HG02884 (cell line): ENCODE results near the gene EIF3D.
"Not testable (repeated sequence)": the region's sequence is repeated elsewhere in the genome, so short reads cannot be mapped to it uniquely, and the experiment has no call there.

Source experiments
- ATAC-seq: cut with Tn5 transposase; IDR thresholded peaks from one replicate; pipeline ENCODE4 v1.9.1; 2021; ENCODE audit warnings: mild to moderate bottlenecking, moderate library complexity; ENCODE audit not compliant: unreplicated experiment

Gene EIF3D

DNA sequence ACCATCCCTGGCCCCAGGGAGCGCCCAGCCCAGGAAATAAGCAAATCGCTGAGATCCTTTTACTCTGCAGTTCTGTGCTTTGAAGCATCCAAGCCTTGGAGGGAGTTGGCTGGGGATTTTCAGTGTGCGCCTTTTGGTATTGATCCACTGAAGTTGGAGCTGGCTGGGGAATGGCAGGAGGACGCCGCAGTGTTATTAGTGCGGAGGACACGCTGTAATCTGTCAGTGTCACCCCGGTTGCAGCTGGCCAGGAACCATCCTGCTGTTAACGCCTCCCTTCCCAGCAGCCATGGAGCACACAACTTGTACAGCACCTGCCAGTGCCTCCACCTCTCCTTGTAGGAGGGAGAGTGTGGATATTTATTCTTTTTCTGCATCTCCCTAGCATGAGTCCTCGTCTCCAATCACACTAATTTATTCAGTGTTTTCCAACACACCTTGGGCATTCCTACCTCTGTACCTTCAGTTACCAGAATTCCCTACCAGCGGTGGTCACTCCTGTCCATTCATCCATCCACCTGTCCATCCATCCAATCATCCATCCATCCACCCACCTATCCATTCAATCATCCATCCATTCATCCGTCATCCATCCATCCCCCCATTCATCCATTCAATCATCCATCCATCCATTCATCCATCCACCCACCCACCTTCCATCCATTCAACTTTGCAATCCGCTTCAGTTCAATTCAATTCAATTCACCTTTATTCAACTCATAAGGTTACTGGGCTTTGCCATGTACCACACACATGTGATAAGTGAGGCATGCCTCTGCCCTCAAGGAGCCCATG lies 21.9 kb upstream of the EIF3D start:
- no peak for ATAC-seq

DNA sequence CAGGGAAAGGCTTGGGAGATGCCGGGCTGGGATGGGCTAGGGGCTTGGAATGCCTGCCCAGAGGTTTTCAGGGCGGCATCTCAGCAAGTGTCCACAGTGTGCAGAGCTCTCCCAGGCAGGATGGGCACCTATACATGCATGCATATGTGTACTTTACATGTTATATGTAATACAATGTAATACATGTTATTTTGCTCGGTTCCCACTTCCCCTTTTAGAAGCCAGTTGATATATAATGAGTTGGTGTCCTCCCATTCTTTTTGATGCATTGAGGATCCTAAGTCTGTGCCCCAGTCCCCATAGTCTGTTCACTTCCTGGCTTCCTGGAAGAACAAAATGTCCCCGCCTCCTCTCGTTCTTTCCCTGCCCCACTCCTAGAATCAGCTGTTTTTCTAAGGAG lies 20.1 kb upstream of the EIF3D start:
- ATAC-seq, result no peak

DNA sequence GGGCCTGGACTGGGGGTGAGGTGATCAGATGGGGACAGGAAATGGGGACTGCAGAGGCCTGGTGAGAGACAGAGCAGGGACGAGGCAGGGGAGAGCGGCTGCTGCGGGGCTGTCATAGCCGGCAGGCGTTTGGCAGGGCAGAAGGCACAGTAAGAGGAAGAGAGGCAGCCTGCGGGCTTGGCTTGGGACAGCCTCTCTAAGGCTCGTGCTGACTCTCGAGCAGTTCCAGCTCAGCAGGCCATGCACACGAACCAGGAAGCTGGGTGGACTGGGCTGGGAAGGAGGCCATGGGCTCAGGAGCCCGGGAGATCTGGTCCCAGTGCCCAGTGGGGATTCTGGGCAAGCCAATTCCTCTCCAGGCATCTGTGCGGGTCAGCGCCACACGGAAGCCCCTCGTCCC lies 19.6 kb upstream of the EIF3D start:
- ATAC-seq, result no peak

DNA sequence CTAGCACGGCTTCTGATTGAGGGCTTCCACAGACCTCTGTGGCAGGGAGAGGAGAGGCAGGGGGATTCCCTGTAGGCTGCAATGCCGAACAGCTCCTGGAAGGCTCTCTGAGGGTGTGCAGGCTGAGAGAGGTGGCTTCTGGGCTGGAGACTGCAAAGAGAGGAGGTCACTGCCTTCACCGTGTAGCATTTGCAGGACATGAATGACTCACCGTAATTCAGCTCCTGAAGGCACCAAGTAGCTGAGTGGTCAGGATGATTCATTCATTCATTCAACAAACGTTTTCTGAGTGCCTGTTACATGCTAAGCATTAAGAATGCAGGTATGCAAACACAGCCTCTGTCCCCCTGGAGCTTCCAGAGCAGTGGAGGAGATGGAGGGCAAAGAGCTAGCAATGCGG lies 18.0 kb upstream of the EIF3D start:
- ATAC-seq, result no peak

DNA sequence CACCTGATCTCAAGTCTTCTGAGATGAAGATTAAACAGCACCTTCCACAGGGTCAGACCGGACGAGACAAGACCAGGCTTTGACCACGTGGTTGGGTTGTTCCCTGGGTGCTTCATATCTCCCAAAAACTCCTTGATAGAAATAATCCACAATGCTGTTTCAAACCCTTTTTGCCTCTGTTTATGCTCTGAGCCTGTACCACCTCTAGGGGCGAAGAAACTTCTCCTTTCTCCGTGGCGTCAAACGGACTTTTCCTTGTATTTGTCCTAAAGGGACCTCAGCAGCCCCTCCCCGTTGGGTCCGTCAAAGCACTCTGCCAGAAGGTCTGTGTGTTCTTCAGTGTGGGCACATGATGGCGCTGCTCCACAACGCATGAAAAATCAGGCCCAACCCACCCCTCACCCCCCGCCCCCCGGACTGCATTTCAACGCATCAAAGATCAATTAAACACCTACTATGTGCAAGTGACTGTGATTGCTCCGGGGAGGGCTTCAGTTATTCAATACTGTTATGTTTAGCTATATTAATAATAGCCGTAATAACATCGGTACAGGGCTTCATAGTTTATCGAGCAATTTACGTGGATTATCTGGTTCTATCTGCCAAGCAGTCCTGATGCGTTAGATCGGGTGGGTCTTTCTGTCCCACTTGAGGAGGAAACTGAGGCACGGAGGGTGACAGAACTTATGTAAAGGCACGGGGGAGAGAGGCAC lies 17.3 kb upstream of the EIF3D start:
- ATAC-seq, result no peak

DNA sequence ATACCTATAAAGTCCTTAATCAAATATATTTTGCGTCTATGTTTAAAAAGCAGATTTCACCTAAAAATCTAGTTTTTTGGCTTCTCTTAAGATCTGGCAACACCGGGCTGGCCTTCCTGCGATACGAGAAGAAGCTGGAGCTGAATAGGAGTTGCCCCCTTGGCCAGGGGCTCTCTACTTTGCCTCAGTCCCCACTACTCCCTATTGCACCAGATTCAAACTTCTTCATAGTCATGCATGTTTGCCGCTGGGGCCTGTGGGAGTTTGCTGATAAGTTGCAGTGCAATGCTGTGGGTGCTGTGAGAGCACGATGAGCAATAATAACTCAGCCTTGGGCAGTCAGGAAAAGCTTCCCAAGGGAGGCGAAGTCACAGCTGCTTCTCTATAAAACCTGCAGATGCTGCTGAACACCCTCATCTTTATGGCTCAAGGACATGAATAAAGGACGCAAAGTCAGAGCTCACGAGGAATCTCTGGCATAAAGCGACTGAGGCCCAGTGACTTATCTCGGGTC lies 15.2 kb upstream of the EIF3D start:
- no peak for ATAC-seq

DNA sequence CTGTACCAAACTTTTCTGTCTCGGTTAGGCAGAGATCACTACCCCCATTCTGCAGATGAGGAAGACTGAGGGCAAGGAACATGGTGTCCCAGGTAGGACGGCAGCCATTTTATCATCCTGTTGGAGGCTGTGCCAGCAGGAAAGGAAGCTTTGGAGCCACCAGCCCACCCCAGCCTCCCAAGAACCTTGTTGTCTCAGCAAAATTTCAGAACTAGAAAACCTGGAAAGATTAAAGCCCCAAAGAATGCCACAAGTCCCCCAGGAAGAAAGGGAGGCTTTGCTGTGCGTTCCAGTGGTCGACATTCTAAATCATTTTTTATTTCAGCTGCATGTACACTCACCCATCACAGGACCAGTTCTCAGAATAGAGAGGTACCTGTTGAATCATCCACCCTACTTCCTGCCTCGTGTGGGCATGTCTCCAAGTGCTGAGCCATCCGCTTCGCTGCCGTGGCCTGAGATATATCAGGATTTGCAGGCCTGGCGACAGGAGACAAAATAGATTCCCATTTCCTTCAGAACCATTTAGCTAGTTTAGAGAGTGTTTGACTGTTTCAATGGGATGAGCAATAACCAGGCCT lies 13.0 kb upstream of the EIF3D start:
- ATAC-seq, result no peak

DNA sequence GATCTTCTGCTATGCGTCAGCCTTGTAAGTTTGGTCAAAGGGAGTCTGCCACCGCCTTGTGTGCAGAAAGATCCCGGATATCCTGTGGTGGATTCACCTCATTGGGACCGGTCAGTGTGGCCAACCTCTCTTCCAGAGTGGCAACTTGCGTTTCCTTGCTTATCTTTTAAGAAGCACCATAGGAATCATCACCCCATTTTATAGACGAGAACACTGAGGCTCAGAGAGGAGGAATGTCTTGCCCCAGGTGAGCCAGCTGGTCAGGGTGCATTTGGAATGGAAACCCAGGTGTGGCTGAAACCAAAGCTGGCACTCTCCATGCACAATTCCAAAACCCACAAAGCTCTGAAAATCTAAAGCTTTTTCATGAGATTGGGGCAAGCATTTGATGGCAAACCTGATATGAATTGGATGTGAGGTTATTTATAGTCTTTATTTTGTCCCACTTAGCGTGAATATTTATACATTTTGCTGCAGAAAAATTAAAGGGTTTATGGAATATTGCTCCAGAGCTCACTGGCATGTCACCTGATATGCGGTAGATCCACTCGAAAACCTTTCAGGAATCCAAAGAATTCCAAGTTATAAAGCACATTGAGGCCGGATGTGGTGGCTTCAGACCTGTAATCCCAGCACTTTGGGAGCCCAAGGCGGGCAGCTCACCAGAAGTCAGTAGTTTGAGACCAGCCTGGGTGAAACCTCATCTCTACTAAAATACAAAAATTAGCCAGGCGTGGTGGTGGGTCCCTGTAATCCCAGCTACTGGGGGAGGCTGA lies 12.1 kb upstream of the EIF3D start:
- ATAC-seq, result no peak

DNA sequence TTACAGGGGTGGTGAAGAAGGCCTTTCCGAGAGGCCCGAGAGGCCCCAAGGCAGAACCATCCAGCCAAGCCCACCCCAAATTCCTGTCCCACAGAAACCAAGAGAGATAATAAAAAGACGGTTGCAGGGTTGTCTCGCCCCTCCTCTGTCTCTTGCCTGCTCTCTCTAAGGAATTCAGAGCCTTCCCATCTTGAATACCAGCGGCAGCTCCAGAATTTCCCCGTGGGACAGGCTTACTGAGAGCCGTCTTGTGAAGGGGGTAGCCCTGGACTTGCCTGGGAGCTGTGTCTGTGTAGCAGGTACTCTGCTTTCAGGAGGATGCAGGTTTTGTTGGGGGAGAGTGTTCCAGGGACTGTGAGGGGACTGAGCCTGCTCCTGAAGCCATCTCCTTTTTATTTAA lies 9.6 kb upstream of the EIF3D start:
- no peak for ATAC-seq

DNA sequence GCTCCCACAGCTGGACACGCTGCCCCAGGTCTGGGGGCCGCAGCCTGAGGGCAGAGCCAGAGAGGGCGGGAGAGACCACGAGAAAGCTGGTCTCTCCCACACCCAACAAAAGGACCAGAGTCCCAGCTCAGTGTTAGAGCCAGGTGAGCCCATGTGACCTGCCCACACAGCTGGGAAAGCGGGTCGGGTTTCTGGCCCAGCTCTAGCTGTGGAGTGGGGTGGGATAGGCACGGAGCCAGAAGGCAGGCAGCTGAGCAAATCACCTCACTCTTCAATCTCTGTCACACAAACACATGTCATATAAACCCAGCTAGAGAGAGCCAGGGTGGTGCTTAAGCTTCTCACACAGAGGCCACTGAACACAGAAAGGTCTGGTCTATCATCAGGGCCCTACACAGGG lies 7.8 kb upstream of the EIF3D start:
- no peak for ATAC-seq

DNA sequence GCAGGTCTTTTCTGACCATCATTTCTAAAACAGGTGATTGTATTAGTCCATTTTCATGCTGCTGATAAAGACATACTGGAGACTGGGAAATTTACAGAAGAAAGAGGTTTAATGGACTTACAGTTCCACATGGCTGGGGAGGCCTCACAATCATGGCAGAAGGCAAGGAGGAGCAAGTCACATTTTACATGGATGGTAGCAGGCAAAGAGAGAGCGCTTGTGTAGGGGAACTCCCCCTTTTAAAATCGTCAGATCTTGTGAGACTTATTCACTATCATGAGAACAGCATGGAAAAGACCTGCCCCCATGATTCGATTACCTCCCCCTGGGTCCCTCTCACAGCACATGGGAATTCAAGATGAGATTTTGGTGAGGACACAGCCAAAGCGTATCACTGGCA lies 4.4 kb upstream of the EIF3D start:
- ATAC-seq, result not testable (repeated sequence)

DNA sequence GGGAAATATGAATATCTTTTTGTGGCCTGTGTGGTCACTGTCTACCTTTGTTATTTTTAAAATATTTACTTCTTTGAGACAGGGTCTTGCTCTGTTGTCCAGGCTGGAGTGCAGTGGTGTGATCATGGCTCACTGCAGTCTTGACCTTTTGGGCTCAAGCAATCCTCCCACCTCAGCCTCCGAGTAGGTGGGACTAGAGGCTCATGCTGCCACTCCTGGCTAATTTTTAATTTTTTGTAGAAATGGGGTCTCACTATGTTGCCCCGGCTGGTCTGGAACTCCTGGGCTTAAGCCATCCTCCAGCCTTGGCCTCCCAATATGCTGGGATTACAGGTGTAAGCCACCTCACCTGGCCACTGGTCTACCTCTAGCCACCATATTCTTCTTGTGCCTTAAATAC lies 3.5 kb upstream of the EIF3D start:
- ATAC-seq, result no peak

DNA sequence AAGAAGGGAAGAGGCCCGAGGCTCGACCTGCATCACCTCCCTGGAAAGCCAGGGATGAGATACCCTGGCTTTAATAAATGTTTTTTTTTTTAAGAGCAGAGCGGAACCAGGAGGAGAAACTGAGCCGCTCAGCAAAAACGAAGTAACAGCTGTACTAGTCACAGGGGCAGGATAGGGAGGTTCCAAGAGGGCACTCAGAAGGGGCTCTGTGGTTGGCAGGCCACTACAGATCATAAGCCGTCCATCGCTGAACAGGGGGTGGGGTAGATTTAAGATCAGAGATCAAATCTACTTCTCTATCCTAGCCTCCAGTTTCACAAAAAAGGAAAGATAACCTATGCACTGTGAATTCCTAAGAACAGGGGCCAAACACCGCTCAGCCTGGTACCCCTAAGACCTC lies 625 bp downstream of the EIF3D start:
- ATAC-seq, result no peak

DNA sequence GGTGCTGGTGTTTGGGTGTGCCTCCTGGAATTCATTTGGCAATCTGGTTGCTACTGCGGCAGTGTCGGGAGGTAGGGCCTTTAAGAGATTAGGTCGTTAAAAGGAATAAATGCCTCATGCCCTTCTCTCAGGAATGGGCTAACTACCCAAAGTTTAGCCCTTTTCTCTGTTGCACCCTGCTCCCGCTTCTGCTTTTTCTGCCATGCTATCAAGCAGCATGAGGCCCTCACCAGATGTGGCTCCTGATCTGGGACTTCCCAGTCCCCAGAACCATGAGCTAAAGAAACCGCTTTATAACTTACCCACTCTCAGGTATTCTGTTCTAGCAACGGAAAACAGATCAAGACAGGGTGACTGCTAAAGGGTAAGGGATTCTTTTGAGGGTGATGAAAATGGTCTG lies 6.3 kb downstream of the EIF3D start:
- no peak for ATAC-seq

DNA sequence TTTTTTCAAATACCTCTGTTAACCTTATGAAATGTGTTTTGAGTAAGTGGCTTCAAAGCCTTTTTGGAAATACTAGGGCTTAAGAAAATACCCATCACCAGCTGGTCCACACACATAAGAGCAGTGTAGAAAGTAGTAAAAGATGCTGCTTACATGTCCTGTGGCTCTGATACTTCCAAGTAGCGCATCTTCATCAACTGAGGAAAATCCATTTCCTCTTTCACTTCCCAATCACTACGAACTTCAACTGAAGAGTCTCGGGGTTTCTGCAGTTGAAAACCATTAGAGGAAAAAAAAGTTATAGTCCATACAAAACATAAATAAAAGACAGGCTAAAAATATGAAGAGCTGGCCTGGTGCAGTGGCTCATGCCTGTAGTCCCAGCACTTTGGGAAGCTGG lies 8.5 kb downstream of the EIF3D start:
- ATAC-seq, result no peak

DNA sequence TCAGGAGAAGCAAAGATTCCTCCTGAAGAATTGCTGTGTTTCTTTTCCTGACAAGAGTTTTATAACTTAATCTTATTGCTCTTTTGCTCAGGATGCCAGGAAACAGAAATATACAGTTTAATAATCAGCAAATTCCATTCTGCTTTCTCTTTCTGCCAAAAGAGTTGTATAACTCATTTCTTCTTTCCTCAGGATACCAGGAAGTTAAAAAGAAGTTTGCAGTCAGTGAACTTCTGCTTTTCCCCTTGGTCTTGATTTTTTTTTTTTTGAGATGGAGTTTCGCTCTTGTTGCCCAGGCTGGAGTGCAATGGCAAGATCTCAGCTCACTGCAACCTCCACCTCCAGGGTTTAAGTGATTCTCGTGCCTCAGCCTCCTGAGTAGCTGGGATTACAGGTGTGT lies 9.1 kb downstream of the EIF3D start:
- ATAC-seq, result not testable (repeated sequence)

DNA sequence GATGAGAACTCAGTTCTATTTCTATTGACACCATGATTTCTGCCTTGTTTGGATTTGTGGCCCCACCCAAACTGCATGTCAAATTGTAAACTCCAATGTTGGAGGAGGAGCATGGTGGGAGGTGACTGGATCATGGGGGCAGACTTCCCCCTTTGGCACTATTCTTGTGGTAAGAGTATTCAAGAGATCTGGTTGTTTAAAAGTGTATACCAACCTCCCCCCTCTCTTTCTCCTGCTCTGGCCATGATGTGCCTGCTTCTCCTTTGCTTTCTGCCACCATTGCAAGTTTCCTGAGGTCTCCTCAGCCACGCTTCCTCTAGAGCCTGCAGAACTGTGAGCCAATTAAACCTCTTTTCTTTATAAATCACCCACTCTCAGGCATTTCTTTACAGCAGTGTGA lies 14.2 kb downstream of the EIF3D start:
- ATAC-seq, result no peak

DNA sequence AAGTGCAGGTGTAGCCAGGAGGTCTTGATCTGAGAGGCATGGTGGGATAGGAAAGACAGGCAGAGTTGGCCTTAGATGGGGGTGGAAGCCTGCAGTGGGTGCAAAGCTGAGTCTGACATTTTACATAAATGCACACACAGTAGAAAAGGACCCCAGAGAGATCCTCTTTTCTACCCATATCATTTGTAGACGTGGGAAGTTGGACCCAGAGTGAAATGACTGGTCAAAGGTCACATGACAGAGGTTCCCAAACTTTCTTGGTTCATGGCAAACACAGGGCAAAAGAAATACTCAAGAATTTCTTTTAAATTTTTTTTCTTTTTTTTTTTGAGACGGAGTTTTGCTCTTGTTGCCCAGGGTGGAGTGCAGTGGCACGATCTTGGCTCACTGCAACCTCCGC lies 16.0 kb downstream of the EIF3D start:
- ATAC-seq, result no peak

DNA sequence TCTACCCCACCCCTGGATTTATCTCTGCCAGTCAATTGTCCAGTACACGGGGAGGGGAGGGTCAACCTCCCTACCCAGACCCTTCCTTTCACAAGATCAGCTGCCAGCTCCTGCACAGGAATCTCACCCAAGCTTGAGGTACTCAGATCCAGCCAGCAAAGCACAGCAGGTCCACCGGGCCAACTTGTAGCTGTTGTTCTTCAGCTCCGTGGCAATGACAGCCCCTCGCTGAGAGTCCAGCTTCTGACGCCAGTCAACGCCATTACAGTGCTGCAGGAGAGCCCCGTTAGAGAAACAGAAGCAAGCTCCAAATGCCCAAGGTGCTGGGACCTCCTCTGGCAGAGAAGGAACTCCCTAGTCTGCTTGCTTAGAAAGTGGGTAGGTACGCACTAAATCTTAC lies 16.6 kb downstream of the EIF3D start:
- no peak for ATAC-seq

DNA sequence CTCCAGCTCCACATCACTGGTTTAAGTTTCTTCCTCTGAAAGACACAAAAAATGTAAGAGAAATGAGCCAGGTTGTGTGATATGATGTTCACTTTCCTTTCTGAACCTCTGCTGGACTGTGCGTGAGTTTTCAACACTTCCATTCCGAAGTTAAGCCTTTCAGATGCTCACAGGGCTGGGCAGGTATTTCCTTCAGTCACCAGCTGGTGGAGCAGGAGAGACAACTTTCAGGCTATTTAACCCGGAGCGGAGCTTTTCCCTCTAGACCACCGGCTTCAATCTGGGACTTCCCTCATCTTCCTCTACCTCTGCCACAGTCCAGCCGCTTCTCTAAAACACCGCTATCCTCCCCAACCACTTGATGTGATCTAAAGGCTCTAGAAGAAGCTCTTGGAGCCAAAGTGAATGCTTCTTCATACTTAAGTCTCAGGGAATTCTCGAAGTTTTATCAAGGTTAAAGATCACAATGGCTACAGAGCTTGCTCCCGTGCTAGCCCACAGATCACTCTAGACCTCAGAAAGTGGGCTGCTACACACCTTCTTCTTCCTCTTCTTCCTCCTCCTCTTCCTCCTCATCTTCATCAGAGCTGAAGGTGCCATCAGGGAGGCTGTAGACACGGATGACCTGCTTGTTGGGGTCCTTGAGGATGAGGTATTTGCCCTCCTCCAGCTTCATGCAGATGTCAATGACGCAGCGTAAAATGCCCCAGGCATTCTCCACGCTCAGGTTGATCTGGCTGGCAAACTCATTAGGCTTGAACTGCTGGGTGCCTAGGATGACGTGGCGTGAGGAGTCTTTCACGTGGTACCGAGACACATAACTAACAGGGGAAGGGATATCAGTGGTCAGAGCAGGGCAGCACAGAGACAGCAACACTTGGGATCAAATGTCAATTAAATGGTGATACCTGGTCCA lies 17.7 kb downstream of the EIF3D start:
- no peak for ATAC-seq
